HepG2 (cell line): ENCODE data around the gene DIO1. TPM values are rescaled to one million over a fixed set of nuclear protein-coding genes. Genes with fewer than 3 reads are reported as not detected.

Experiments used
- ATAC-seq: fragments of 200-7000 bp; cut with Tn5 transposase; 3 replicates; pipeline ENCODE4 v1.9.1; 2020; ENCODE audit warnings: mild to moderate bottlenecking, moderate library complexity
- BruUV-seq: library from RNA; stranded (reverse); fragments of 400-500 nt; replicated peaks from 2 replicates; lab custom pipeline; 2021; lab: Mats Ljungman, UMichigan
- CTCF ChIA-PET: fragments of 300-600 bp; formaldehyde crosslinking; extraction: SDS; loops from one replicate; lab custom pipeline; 2021; ENCODE audit warnings: low total read pairs, inconsistent platforms, low intra/inter-chr PET ratio; lab: Yijun Ruan, JAX
- POLR2A ChIA-PET: fragments of 350-600 bp; sonication (Branson Sonifier 250); formaldehyde crosslinking; loops from one replicate; lab custom pipeline; 2020; ENCODE audit warnings: antibody characterized with exemption, inconsistent platforms; lab: Yijun Ruan, JAX
- DNase-seq: peaks from one replicate; pipeline ENCODE4 v3.0.0-alpha.2; 2015; ENCODE audit warnings: low spot score
- FAIRE-seq: peaks from 3 replicates; lab custom pipeline; 2011; peaks lifted over from hg19 to GRCh38; lab: Jason Lieb, UNC
- H2AFZ ChIP-seq: one replicate; pipeline ENCODE4 v1.6.1; 2011; ENCODE audit warnings: low read length, inconsistent platforms
- H3K27ac ChIP-seq: fragments of 300-600 bp; 3 replicates; pipeline ENCODE4 v1.8.0; 2011; ENCODE audit warnings: mixed run types, mild to moderate bottlenecking, mixed read lengths, low read length, inconsistent platforms; ENCODE audit not compliant: insufficient read depth; ENCODE audit errors: extremely low read length
- H3K27me3 ChIP-seq, 2 experiments: fragments of 200-600 bp in 1 of 2; 2 replicates in 1 of 2; 3 replicates in 1 of 2; pipeline versions ENCODE4 v1.6.0 to v1.8.0; 2011; ENCODE audit warnings: low read length in 2 of 2, mild to moderate bottlenecking in 2 of 2, moderate library complexity in 2 of 2, inconsistent platforms in 1 of 2; ENCODE audit not compliant: insufficient read depth in 2 of 2, control insufficient read depth in 1 of 2
- H3K36me3 ChIP-seq, 2 experiments: fragments of 200-600 bp in 1 of 2; replicated peaks in 1 of 2; 2 replicates in 1 of 2; 3 replicates in 1 of 2; pipeline versions ENCODE4 v1.5.1 to v1.8.0; 2011; ENCODE audit warnings: low read length in 2 of 2, inconsistent platforms in 1 of 2; ENCODE audit not compliant: insufficient read depth in 2 of 2, control insufficient read depth in 1 of 2
- H3K4me1 ChIP-seq: 2 replicates; pipeline ENCODE4 v1.5.1; 2012; ENCODE audit warnings: low read length, inconsistent platforms; ENCODE audit not compliant: insufficient read depth
- H3K4me2 ChIP-seq: 2 replicates; pipeline ENCODE4 v1.6.0; 2011; ENCODE audit warnings: low read depth, low read length, inconsistent platforms
- H3K4me3 ChIP-seq, 3 experiments: fragments of 200-600 bp in 1 of 3; sonication (generic), shearing (Covaris generic) in 1 of 3; replicated peaks in 1 of 3; 2 replicates each; pipeline ENCODE4 v1.5.1; 2011 to 2016; ENCODE audit warnings: low read length in 3 of 3, inconsistent platforms in 2 of 3, low read depth in 2 of 3, mild to moderate bottlenecking in 2 of 3, control low read depth in 1 of 3, mixed read lengths in 1 of 3; ENCODE audit not compliant: insufficient read depth in 1 of 3
- H3K79me2 ChIP-seq: one replicate; pipeline ENCODE4 v1.6.1; 2011; ENCODE audit warnings: low read length, inconsistent platforms; ENCODE audit not compliant: insufficient read depth
- H3K9ac ChIP-seq: 2 replicates; pipeline ENCODE4 v1.6.0; 2011; ENCODE audit warnings: mild to moderate bottlenecking, low read depth, low read length, inconsistent platforms; ENCODE audit not compliant: insufficient read depth
- H3K9me3 ChIP-seq: 2 replicates; pipeline ENCODE4 v1.5.1; 2012; ENCODE audit warnings: mild to moderate bottlenecking, low read length
- H4K20me1 ChIP-seq: 2 replicates; pipeline ENCODE4 v1.6.0; 2011; ENCODE audit warnings: inconsistent platforms, mild to moderate bottlenecking, low read length, moderate library complexity; ENCODE audit not compliant: insufficient read depth
- DZIP1 ChIP-seq: sonication (generic); formaldehyde crosslinking; IDR thresholded peaks from 2 replicates; pipeline ENCODE4 v1.5.0; 2020; ENCODE audit warnings: mild to moderate bottlenecking, missing genetic modification reagents
- MAFF ChIP-seq: IDR thresholded peaks from 2 replicates; pipeline ENCODE4 v1.6.1; 2011; ENCODE audit warnings: low read depth, low read length, improper control_type of control experiment
- MAFK ChIP-seq, 2 experiments: IDR thresholded peaks in 1 of 2; conservative IDR thresholded peaks in 1 of 2; 2 replicates each; pipeline ENCODE4 v1.6.1; 2011; ENCODE audit warnings: improper control_type of control experiment in 2 of 2, low read length in 2 of 2
- NFE2L2 ChIP-seq: fragments of 150-350 bp; IDR thresholded peaks from 2 replicates; pipeline ENCODE4 v1.6.1; 2014; ENCODE audit warnings: low read length
- SNRNP70 ChIP-seq: fragments of 200-400 bp; formaldehyde crosslinking; IDR thresholded peaks from 2 replicates; pipeline ENCODE4 v1.6.1; 2017; ENCODE audit warnings: mild to moderate bottlenecking, low read depth, low read length, moderate library complexity
- ZIK1 ChIP-seq: sonication (generic); formaldehyde crosslinking; IDR thresholded peaks from 2 replicates; pipeline ENCODE4 v1.5.0; 2020; ENCODE audit warnings: mild to moderate bottlenecking, low read depth, missing genetic modification reagents, borderline replicate concordance
- ZNF124 ChIP-seq: sonication (generic); formaldehyde crosslinking; IDR thresholded peaks from 2 replicates; pipeline ENCODE4 v1.4.0; 2020; ENCODE audit warnings: missing genetic modification reagents
- WGBS: methylation state at CpG from one replicate; pipeline ENCODE4 v1.1.6; 2017; ENCODE audit warnings: low lambda C conversion rate; 5-methylcytosine and 5-hydroxymethylcytosine counted together
- in situ Hi-C: cut with HindIII; loops from 2 replicates; pipeline ENCODE4 v1.10.0; 2017; ENCODE audit warnings: low pct_unique_long_range_greater_than_20kb; ENCODE audit not compliant: extremely low pct_ligation_motif_present
- intact Hi-C: fragments of 100-400 bp; cut with micrococcal nuclease; formaldehyde crosslinking; loops from one replicate; pipeline ENCODE4 v1.10.0; 2022; ENCODE audit not compliant: unreplicated experiment
- polyA plus RNA-seq, 8 experiments: library from polyadenylated mRNA; depleted of rRNA in 3 of 8; stranded (reverse) in 7 of 8; unstranded in 1 of 8; fragments of >200 nt; fragmentation: Illumina TruSeq in 4 of 8; extraction: Trizol in 4 of 8; gene quantifications; 2 replicates each; pipeline versions ENCODE4 v1.2.1 to v1.2.3, GENCODE V29; 2011 to 2016; ENCODE audit warnings: low read depth in 4 of 8, missing spikeins in 1 of 8, mixed read lengths in 1 of 8; ENCODE audit not compliant: insufficient read depth in 1 of 8
- total RNA-seq, 5 experiments: library from RNA; depleted of rRNA; stranded (reverse); fragments of >200 nt; fragmentation: Illumina TruSeq; extraction: Trizol; gene quantifications; 2 replicates each; pipeline ENCODE4 v1.2.3, GENCODE V29; 2016; ENCODE audit warnings: low read depth in 1 of 5

The DIO1 gene
- total and polyA plus RNA-seq, 2 of the 13 experiments (the other 11 are each of a cell fraction or from before 2014, with no cell fraction given) = 13.5 to 45.6 TPM

DNA sequence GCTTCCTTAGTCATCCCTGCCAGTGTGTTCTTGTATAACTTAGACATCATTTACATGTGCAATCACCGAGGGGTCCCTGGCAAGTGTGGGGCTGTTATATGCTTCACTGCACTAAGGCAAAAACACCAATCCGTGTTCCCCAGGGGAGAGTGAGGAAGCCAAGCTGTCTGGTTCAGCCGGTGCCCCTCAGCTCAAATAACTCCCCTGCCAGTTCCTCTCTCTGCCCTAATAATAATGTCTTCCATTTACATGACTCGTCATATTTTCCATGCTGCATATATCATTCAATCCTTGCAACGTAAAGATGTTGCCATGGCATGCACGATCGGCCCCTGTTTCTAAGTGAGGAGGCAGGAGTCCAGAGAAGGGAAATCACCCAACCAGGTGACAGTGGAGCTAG is 31.5 kb upstream of the DIO1 start:
- CTCF ChIA-PET = no interaction called here
- in situ Hi-C loops = no loop called here
- H3K4me2 ChIP-seq = no peak overlapping the region
- POLR2A ChIA-PET = interaction anchor here (1.3 kb wide), 1 partner anchor 83 kb away, joined by 3 read pairs; the partner anchor contains the start of gene IFT25
- no peak overlapping the region for H3K9ac ChIP-seq
- H3K9me3 ChIP-seq = no peaks in the 10 kb centered on the region
- BruUV-seq = no TSS peak
- TF ChIP-seq MAFF = peak; percentile 30; the same call in 1 of the 2 replicates
- TF ChIP-seq MAFK (conservative IDR thresholded peaks at IDR 0.05 in 1 of 2, IDR thresholded peaks at IDR 0.05 in 1 of 2; ENCODE audit: low read length in 2 of 2) = peak; percentile 62 to 79
- peak; percentile 75 for TF ChIP-seq NFE2L2
- no peak for TF ChIP-seq ZNF124 (CRISPR knock-in tag)
- TF ChIP-seq ZIK1 = no peak
- no peak for TF ChIP-seq SNRNP70
- TF ChIP-seq DZIP1 (CRISPR knock-in tag) = no peak
- TF ChIP-seq, all 625 proteins: peak for 3
- DNase-seq (no peak), FAIRE-seq (no peak), ATAC-seq (no peak)
- 89% methylated on average over 7 of the region's 7 CpGs for WGBS
- Histone ChIP-seq H3K4me1 (no peaks in the 10 kb centered on the region), H3K4me3 (no peak overlapping the region), H2AFZ (no peak overlapping the region), H3K79me2 (no peaks in the 10 kb centered on the region), H3K27me3 (no peaks in the 10 kb centered on the region), H3K36me3 (peaks cover 1 to 9% of the 10 kb centered on the region in 2 experiments; a peak in 2 of 5 replicates), H4K20me1 (no peaks in the 10 kb centered on the region), H3K27ac (no peak overlapping the region)
- intact Hi-C loops = no loop called here
